ENCODE results near the gene PDCD1. TPM values are rescaled to one million over a fixed set of nuclear protein-coding genes. Genes with fewer than 3 reads are reported as not detected.

PDCD1 gene
- total RNA-seq, 1 experiment from 2014 or later: not detected

- intact Hi-C loops (cut with micrococcal nuclease; ENCODE audit: unreplicated experiment): no loop called here
- no TSS peak for BruUV-seq (replicated peaks)
- CTCF ChIA-PET: no interaction called here
- no peak overlapping the region for H3K4me3 Mint-ChIP-seq (ENCODE audit: low read depth, unreplicated experiment)
- H3K27ac Mint-ChIP-seq (ENCODE audit: unreplicated experiment): no peak overlapping the region
- H3K4me1 Mint-ChIP-seq (ENCODE audit: low read depth, unreplicated experiment): no peaks in the 10 kb centered on the region
- peaks cover 4% of the 10 kb centered on the region for H3K36me3 Mint-ChIP-seq (ENCODE audit: insufficient read depth, unreplicated experiment)
- no peak for DNase-seq
- no peaks in the 10 kb centered on the region for H3K9me3 Mint-ChIP-seq (ENCODE audit: low read depth, unreplicated experiment)
- no peaks in the 10 kb centered on the region for H3K27me3 Mint-ChIP-seq (ENCODE audit: unreplicated experiment)
- no peak for TF ChIP-seq CTCF (IDR thresholded peaks at IDR 0.05; ENCODE audit: unreplicated experiment)
Observed at GRCh38 chr2:241894681-241895426, 36.2 kb upstream of the PDCD1 start.

GRCh38 chr2:241894056-241894641 is 35.5 kb upstream of the PDCD1 start:
- H3K4me3 Mint-ChIP-seq (ENCODE audit: low read depth, unreplicated experiment): no peak overlapping the region
- CTCF ChIA-PET: no interaction called here
- H3K4me1 Mint-ChIP-seq (ENCODE audit: low read depth, unreplicated experiment): no peaks in the 10 kb centered on the region
- no peak overlapping the region for H3K27ac Mint-ChIP-seq (ENCODE audit: unreplicated experiment)
- H3K36me3 Mint-ChIP-seq (ENCODE audit: insufficient read depth, unreplicated experiment): peaks cover 4% of the 10 kb centered on the region
- no peak for DNase-seq
- intact Hi-C loops (cut with micrococcal nuclease; ENCODE audit: unreplicated experiment): no loop called here
- TF ChIP-seq CTCF (IDR thresholded peaks at IDR 0.05; ENCODE audit: unreplicated experiment): no peak
- H3K27me3 Mint-ChIP-seq (ENCODE audit: unreplicated experiment): no peaks in the 10 kb centered on the region
- H3K9me3 Mint-ChIP-seq (ENCODE audit: low read depth, unreplicated experiment): no peaks in the 10 kb centered on the region
- BruUV-seq (replicated peaks): no TSS peak

GRCh38 chr2:241893265-241893664 is 34.6 kb upstream of the PDCD1 start:
- Mint-ChIP-seq H3K9me3 (ENCODE audit: low read depth, unreplicated experiment) (no peaks in the 10 kb centered on the region), H3K4me1 (ENCODE audit: low read depth, unreplicated experiment) (no peaks in the 10 kb centered on the region), H3K27ac (ENCODE audit: unreplicated experiment) (no peak overlapping the region), H3K4me3 (ENCODE audit: low read depth, unreplicated experiment) (no peak overlapping the region), H3K27me3 (ENCODE audit: unreplicated experiment) (no peaks in the 10 kb centered on the region), H3K36me3 (ENCODE audit: insufficient read depth, unreplicated experiment) (peaks cover 4% of the 10 kb centered on the region)
- no peak for DNase-seq
- CTCF ChIA-PET: no interaction called here
- no TSS peak for BruUV-seq (replicated peaks)
- TF ChIP-seq CTCF (IDR thresholded peaks at IDR 0.05; ENCODE audit: unreplicated experiment): no peak
- intact Hi-C loops (cut with micrococcal nuclease; ENCODE audit: unreplicated experiment): no loop called here

GRCh38 chr2:241892299-241893137 is 33.8 kb upstream of the PDCD1 start:
- intact Hi-C loops (cut with micrococcal nuclease; ENCODE audit: unreplicated experiment): no loop called here
- H3K27me3 Mint-ChIP-seq (ENCODE audit: unreplicated experiment): no peaks in the 10 kb centered on the region
- no peak overlapping the region for H3K4me3 Mint-ChIP-seq (ENCODE audit: low read depth, unreplicated experiment)
- no TSS peak for BruUV-seq (replicated peaks)
- CTCF ChIA-PET: no interaction called here
- no peaks in the 10 kb centered on the region for H3K9me3 Mint-ChIP-seq (ENCODE audit: low read depth, unreplicated experiment)
- H3K27ac Mint-ChIP-seq (ENCODE audit: unreplicated experiment): no peak overlapping the region
- TF ChIP-seq CTCF (IDR thresholded peaks at IDR 0.05; ENCODE audit: unreplicated experiment): no peak
- no peak for DNase-seq
- no peaks in the 10 kb centered on the region for H3K4me1 Mint-ChIP-seq (ENCODE audit: low read depth, unreplicated experiment)
- H3K36me3 Mint-ChIP-seq (ENCODE audit: insufficient read depth, unreplicated experiment): peaks cover 6% of the 10 kb centered on the region

All from Calu3 (cell line).